ENCODE data around the gene BUD31.
A peak's percentile ranks its signal among the peaks of the same experiment; 100 is the strongest.

The BUD31 gene

GRCh38 chr7:99402854-99403253, 5.9 kb upstream of the BUD31 start:
- TF ChIP-seq CTCF (IDR thresholded peaks at IDR 0.05; ENCODE audit: borderline replicate concordance, insufficient read depth, low read depth, low read length) = no peak
- H3K4me3 ChIP-seq (ENCODE audit: low read depth, low read length) = no peak overlapping the region

DNA sequence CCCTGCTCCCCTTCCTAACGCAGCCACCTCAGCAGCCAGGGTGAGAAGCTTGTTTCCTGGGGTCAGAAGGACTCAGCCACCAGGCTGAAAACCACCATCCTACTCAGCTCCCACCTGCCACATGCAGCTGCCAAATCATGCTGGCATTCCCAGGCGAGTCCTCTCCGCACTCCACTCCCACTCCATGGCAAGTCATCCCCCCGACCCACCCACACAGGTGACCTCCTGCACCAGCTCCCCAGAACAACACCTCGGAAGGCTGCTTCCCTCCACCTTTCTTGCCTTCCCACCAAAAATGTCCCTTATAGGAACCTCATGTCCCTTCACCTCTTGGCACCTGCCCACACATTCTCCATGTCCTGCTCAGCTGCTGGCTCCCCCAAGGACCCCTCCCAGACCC, 5.0 kb upstream of the BUD31 start:
- H3K4me3 ChIP-seq (ENCODE audit: low read depth, low read length) = no peak overlapping the region
- no peak for TF ChIP-seq CTCF (IDR thresholded peaks at IDR 0.05; ENCODE audit: borderline replicate concordance, insufficient read depth, low read depth, low read length)

- H3K4me3 ChIP-seq (ENCODE audit: low read depth, low read length) = no peak overlapping the region
- TF ChIP-seq CTCF (IDR thresholded peaks at IDR 0.05; ENCODE audit: borderline replicate concordance, insufficient read depth, low read depth, low read length) = no peak
These were observed 4.4 kb upstream of the BUD31 start for GRCh38 chr7:99404235-99404976.

DNA sequence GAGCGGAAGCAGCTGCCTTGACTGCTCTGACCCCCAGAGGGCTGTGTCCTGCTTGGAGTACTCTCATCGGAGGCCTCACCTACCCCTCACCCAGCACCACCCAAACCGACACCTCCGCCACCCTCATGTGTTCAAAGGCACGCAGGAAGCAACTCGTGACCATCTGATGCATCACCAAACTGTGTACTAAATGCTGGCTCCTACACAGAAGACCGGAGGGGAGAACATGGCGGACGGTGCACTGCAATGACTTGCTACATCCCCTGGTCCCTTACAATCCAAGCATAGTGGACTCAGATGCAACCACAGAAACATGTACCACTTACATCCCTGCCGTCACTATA, 3.8 kb upstream of the BUD31 start:
- TF ChIP-seq CTCF (IDR thresholded peaks at IDR 0.05; ENCODE audit: borderline replicate concordance, insufficient read depth, low read depth, low read length) = no peak
- no peak overlapping the region for H3K4me3 ChIP-seq (ENCODE audit: low read depth, low read length)

- H3K4me3 ChIP-seq (ENCODE audit: low read depth, low read length) = no peak overlapping the region
- no peak for TF ChIP-seq CTCF (IDR thresholded peaks at IDR 0.05; ENCODE audit: borderline replicate concordance, insufficient read depth, low read depth, low read length)
These were observed 2.2 kb upstream of the BUD31 start for GRCh38 chr7:99406557-99406956.

DNA sequence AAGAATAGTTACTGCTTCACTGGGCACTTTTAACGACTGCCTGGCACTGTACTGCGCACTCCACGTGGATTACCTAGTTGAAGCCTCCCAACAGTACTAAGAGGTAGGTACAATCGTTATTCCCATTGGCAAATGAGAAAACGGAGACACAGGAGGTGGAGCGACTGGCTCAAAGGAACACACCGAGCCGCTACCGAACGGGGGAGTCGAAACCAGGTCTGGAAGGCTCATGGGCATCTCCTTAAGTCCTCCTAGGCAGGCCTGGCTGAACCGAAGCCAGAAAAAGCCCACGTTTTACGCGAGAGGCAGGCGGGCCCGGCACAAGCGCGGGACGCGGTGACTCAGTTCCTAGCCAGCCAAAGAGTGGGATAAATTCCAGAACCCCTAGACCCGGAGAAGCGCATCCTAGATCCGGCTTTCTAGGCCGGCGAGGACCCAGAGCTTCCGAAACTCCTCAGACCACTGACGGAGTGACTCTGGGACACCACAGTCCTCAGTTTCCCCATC, 844 bp upstream of the BUD31 start:
- no peak for TF ChIP-seq CTCF (IDR thresholded peaks at IDR 0.05; ENCODE audit: borderline replicate concordance, insufficient read depth, low read depth, low read length)
- peak overlapping the region; percentile 99 for H3K4me3 ChIP-seq (ENCODE audit: low read depth, low read length)

- peak overlapping the region; percentile 99 for H3K4me3 ChIP-seq (ENCODE audit: low read depth, low read length)
- no peak for TF ChIP-seq CTCF (IDR thresholded peaks at IDR 0.05; ENCODE audit: borderline replicate concordance, insufficient read depth, low read depth, low read length)
These were observed 413 bp downstream of the BUD31 start for GRCh38 chr7:99409192-99409572.
